GM19395 (cell line): ENCODE data around the gene FYN.
"Not testable (repeated sequence)": the region's sequence is repeated elsewhere in the genome, so short reads cannot be mapped to it uniquely, and the experiment has no call there.

Experiments
- ATAC-seq: cut with Tn5 transposase; IDR thresholded peaks from one replicate; pipeline ENCODE4 v1.9.1; 2021; ENCODE audit warnings: mild to moderate bottlenecking, moderate library complexity; ENCODE audit not compliant: unreplicated experiment

Gene FYN

DNA sequence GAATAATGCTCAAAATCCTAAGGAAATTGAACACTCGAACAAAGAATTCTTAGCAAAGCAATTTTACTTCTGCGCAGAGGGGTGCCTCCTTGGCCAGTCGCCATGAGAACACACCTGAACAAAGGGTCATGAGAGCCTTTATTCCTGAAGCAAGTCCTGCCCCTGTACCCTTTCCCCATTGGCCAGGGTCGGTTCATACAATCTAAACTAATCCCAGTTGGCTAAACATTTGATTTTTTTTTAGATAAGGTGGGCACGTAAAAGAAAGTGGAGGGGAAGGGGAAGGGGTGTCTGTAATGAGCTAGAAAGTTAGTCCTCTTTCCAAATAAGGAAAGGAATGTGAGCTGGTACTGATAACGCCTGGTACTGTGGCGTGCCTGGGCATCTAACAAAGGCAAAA, 37.9 kb downstream of the FYN start:
- ATAC-seq = not testable (repeated sequence)

- ATAC-seq = no peak
These were observed 38.9 kb downstream of the FYN start for GRCh38 chr6:111834356-111834755.

DNA sequence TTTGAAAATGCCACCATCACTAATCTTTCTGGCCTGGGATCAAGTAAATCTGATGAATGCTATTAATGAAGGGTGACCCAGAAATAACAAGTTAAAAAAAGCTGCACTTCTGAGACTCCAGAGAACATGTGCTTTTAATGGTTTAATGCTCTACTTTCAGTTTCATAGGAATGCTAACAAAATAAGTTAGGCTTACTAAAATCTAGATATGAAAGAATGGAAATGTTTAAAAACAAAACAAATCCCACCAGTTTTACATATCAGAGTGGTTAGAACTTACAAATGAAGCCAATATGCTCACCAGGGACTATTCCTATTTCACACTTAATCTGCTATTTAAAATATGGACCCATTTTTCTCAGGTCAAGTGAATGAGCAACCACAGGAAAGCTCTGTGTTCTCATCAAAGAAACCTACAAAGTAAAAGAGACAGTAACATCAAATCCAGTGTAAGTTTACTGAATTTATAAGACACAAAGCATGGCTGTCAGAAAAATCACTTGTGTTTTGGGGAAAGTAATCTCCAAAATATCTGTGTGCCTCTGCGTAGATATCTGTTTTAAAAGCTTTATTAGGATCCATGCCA, 40.3 kb downstream of the FYN start:
- ATAC-seq = peak; percentile 54

DNA sequence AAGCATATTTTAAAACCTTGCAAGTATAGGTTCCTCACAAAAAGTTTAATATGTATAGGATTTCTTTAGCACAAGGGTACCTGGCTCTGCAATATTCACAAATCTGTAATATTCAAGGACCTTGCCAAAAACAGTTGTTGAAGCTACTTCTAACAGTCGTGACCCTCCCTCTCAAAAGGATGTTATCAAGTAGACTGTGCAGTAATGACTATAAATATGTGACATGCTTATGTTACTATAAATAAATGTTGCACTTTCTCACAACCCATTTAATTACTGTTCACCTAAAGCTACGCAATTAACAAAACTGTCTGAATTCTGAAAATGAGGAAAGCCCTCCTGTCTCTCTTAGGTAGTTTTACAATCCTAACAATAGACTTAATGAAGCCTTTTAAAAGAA, 41.8 kb downstream of the FYN start:
- no peak for ATAC-seq

GRCh38 chr6:111829998-111830397, 43.3 kb downstream of the FYN start:
- ATAC-seq = no peak

GRCh38 chr6:111829581-111829980, 43.7 kb downstream of the FYN start:
- ATAC-seq = no peak

DNA sequence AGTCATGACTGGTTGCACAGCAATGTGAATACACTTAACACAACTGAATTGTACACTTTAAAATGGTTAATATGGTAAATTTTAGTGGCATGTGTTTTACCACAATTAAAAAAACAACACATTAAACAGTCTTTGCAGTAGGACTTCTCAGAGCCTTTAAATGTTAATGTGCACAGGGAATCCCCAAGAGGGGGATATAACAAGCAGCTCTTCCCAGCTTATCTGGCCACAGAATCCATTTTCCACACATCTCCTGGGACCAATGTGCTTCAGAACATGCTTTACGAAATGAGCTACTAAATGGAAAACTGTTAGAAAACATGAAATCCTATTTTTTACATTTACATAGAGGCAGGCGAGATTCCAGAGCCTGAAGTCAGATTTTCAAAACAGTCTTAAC, 44.4 kb downstream of the FYN start:
- ATAC-seq = no peak

DNA sequence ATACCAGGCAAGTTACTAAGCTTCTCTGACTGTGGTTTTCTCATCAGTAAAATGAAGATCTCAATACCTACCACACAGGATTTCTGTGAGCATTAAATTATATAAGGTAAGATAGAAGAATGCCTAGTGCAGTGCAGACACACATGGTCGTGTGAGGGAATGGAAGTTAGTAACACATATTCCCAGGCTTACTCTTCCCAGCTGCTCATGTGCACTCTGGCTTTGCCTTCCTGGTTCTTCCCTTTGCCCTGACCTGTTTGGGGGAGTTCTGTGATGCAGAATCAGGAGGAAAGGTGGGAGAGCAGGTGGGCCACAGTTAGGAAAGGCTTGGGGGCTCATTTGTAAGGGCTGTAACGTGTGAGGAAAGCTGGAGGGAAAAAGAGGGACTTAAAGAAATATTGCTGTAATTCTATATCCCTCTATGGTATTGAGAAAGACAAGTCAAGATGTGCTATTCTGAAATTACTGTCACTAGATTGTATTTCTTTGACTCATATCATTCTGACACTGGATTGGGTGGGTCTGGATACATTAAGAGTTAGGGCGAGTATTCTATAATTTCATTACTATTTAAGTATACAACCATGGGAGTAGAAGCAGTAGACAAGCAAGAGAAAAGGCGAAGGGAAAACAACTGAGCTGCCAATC, 47.7 kb downstream of the FYN start:
- no peak for ATAC-seq

DNA sequence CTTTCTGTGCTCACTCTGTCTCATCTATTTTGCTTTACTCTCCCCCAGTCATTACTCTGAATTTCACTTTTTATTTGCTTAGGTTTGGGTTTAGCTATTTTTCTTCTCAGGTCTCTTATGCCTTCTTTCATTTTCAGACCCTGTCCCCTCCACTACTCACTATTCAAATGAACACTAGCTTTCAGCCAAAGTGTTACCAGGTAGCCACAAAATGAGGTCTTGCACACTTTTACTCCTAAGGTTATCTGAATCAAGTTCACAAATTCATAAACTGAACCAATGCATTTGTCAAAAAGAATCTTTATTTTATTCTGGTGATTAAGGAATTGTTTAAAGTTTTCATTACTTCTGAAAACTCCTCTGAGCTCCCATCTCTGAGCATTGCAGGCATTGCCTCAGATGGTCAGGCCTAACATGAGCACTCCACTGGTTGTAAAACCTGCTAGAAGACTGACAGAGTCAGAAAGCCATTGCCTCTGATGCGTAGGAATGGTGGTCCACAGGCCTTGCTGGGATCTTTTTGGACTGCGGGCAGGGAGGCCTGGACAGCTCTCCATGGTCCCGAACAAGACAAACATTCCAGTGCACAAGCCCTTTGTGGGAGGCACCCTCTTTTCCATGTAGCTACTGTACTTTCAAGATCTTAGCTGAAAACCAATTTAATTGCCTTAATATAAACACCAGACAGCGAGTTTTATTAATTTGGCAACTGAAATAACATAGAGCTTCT, 48.5 kb downstream of the FYN start:
- peak; percentile 93 for ATAC-seq

- peak; percentile 18 for ATAC-seq
These were observed 49.2 kb downstream of the FYN start for GRCh38 chr6:111823831-111824607.

GRCh38 chr6:111823012-111823411, 50.2 kb downstream of the FYN start:
- ATAC-seq = no peak

GRCh38 chr6:111819458-111819857, 53.8 kb downstream of the FYN start:
- ATAC-seq = no peak

- no peak for ATAC-seq
These were observed 54.6 kb downstream of the FYN start for GRCh38 chr6:111818539-111819226.

GRCh38 chr6:111817451-111818120, 55.7 kb downstream of the FYN start:
- no peak for ATAC-seq

DNA sequence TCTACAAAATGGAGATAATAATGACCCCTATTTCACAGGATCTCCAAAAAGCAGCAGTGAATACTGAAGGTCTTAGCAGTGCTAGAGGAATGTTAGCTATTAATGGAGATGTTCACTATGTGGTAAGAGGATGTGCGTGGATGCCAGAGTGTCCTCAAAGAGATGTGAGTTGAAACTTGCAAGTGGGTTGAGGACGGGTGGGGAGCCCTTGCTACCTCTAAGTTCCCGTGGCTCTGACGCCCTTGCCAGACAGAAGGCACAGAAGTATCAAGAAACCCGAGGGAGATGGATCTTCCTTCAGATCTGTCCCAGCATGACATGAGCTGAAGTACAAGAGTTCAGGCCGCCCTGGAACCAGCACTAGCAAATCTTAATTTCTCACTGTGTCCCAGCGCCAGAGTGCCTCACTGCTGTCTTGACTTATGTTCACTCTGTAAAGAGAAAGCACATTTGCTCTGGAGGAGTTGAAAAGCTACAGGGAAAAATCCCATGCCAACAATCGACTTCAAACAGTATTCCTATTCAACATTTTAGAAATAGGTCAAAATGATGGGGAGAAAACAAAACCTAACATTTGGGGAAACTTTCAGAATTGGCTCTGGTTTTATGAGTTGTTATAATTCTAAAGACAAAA, 59.5 kb downstream of the FYN start:
- ATAC-seq = no peak

DNA sequence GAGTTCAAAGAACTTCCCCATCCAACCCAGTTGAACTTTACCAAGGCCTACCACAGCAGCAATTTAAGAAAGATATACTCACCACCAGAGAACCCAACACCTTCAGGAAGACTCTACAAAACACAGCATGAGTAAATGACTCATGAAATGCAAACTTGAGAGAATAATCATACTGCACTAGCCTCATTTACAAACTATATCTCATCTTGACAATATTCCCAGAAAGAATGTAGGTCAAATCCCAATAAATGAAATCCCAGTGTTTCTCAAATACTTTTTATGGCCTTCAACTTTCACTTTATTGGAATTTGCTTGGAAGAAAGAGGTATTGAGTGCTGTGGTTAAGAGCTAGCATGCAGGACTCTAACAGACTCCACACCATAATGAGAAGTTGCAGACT, 60.0 kb downstream of the FYN start:
- no peak for ATAC-seq

GRCh38 chr6:111812060-111813038, 60.9 kb downstream of the FYN start:
- no peak for ATAC-seq

GRCh38 chr6:111810294-111811131, 62.7 kb downstream of the FYN start:
- no peak for ATAC-seq
